Testis (tissue), 2 donors: ENCODE results near the gene HSP90B1.

Source experiments
- POLR2A ChIP-seq: fragments of 450-650 bp; IDR thresholded peaks from one replicate; pipeline ENCODE4 v1.6.1; 2017; ENCODE audit warnings: antibody characterized with exemption, mild to moderate bottlenecking, moderate library complexity
- TF ChIP-seq, protein P1 (sequence below), 3 experiments: fragments of 450-650 bp in 2 of 3; fragments of 200-600 bp in 1 of 3; sonication (generic) in 1 of 3; IDR thresholded peaks; one replicate each; pipeline ENCODE4 v1.5.1; 2016 to 2019; ENCODE audit warnings: antibody characterized with exemption in 3 of 3, mild to moderate bottlenecking in 2 of 3, moderate library complexity in 1 of 3

DNA sequence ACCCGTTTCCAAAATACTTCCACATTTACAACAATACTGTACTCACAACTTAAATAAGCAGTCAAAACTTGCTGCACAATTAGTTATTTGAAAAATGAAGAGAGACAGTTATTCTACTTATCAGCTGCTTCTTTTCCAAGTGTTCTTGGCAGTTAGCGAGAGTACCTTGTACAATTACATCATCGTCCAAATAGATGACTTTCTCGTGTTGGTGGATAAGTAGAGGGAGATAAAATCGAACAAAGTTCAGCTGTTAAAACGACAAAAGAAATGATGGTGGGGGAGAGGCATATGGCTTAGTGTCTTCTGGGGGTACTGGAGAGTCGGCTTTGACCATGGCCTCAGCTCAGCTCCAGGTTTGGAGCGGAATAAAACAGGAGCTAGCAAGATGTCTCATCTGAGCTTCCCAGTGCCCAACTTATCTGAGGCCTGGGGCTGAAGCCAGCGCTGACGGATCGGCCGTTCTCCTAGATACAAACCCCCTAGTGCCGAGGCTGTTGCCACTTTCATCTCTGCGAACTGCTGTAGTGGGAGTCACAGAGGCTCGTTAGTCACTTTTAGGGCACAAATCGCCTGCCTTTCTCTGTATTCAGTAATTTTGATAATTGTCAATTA lies 67.2 kb downstream of the HSP90B1 start:
- TF ChIP-seq, protein P1, sequence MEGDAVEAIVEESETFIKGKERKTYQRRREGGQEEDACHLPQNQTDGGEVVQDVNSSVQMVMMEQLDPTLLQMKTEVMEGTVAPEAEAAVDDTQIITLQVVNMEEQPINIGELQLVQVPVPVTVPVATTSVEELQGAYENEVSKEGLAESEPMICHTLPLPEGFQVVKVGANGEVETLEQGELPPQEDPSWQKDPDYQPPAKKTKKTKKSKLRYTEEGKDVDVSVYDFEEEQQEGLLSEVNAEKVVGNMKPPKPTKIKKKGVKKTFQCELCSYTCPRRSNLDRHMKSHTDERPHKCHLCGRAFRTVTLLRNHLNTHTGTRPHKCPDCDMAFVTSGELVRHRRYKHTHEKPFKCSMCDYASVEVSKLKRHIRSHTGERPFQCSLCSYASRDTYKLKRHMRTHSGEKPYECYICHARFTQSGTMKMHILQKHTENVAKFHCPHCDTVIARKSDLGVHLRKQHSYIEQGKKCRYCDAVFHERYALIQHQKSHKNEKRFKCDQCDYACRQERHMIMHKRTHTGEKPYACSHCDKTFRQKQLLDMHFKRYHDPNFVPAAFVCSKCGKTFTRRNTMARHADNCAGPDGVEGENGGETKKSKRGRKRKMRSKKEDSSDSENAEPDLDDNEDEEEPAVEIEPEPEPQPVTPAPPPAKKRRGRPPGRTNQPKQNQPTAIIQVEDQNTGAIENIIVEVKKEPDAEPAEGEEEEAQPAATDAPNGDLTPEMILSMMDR (IDR thresholded peaks at IDR 0.05), result no peak
- no peak for TF ChIP-seq POLR2A
